Caco-2 (cell line): ENCODE results near the gene UBA6. TPM values are rescaled to one million over a fixed set of nuclear protein-coding genes. Genes with fewer than 3 reads are reported as not detected.

Source experiments
- BruUV-seq: library from RNA; stranded (reverse); fragments of 400-500 nt; replicated peaks from 2 replicates; lab custom pipeline; 2021; lab: Mats Ljungman, UMichigan
- CTCF ChIA-PET: fragments of 300-600 bp; sonication (Branson Sonifier 250); formaldehyde crosslinking; loops from one replicate; lab custom pipeline; 2022; ENCODE audit warnings: antibody characterized with exemption; lab: Charles Lee
- POLR2A ChIA-PET: fragments of 300-600 bp; sonication (Branson Sonifier 250); formaldehyde crosslinking; loops from one replicate; lab custom pipeline; 2022; ENCODE audit warnings: antibody characterized with exemption; lab: Charles Lee
- DNase-seq, 2 experiments: peaks; one replicate each; pipeline versions ENCODE4 v3.0.0 to v3.0.0-alpha.2; 2020 to 2022
- H3K27me3 ChIP-seq: replicated peaks from 2 replicates; pipeline ENCODE4 v1.6.0; 2011; ENCODE audit warnings: low read length; ENCODE audit not compliant: control insufficient read depth, insufficient read depth
- H3K36me3 ChIP-seq: 2 replicates; pipeline ENCODE4 v1.5.1; 2011; ENCODE audit warnings: low read length; ENCODE audit not compliant: control insufficient read depth, insufficient read depth
- H3K4me1 ChIP-seq: fragments of 250-450 bp; sonication (Bioruptor Pico); 2 replicates; pipeline ENCODE4 v1.5.1; 2020; ENCODE audit warnings: mild to moderate bottlenecking
- H3K4me3 ChIP-seq: 2 replicates; pipeline ENCODE4 v1.5.1; 2011; ENCODE audit warnings: low read depth, mild to moderate bottlenecking, control low read depth, low read length
- H3K9me3 ChIP-seq: fragments of 250-450 bp; sonication (Bioruptor Pico); 2 replicates; pipeline ENCODE4 v1.5.1; 2020; ENCODE audit warnings: mild to moderate bottlenecking, moderate library complexity
- H3K27ac Mint-ChIP-seq: one replicate; pipeline ENCODE4 v1.8.0; 2022; ENCODE audit warnings: mixed read lengths; ENCODE audit not compliant: unreplicated experiment
- H3K27me3 Mint-ChIP-seq: one replicate; pipeline ENCODE4 v1.8.0; 2022; ENCODE audit warnings: mixed read lengths; ENCODE audit not compliant: insufficient read depth, unreplicated experiment
- H3K36me3 Mint-ChIP-seq: one replicate; pipeline ENCODE4 v1.8.0; 2022; ENCODE audit warnings: mild to moderate bottlenecking, mixed read lengths; ENCODE audit not compliant: insufficient read depth, unreplicated experiment
- H3K4me1 Mint-ChIP-seq: one replicate; pipeline ENCODE4 v1.8.0; 2022; ENCODE audit warnings: low read depth, mixed read lengths; ENCODE audit not compliant: unreplicated experiment
- H3K4me3 Mint-ChIP-seq: one replicate; pipeline ENCODE4 v1.8.0; 2022; ENCODE audit warnings: mild to moderate bottlenecking, moderate library complexity, mixed read lengths; ENCODE audit not compliant: unreplicated experiment
- H3K9me3 Mint-ChIP-seq: one replicate; pipeline ENCODE4 v1.8.0; 2022; ENCODE audit warnings: mixed read lengths; ENCODE audit not compliant: unreplicated experiment
- CTCF ChIP-seq, 2 experiments: fragments of 200-600 bp in 1 of 2; IDR thresholded peaks; 1 replicate in 1 of 2; 2 replicates in 1 of 2; pipeline versions ENCODE4 v1.5.1 to v1.8.0; 2011 to 2022; ENCODE audit warnings: antibody characterized with exemption in 1 of 2, control low read depth in 1 of 2, inconsistent platforms in 1 of 2, low read depth in 1 of 2, low read length in 1 of 2, mild to moderate bottlenecking in 1 of 2, moderate library complexity in 1 of 2; ENCODE audit not compliant: insufficient read depth in 1 of 2, severe bottlenecking in 1 of 2, unreplicated experiment in 1 of 2
- intact Hi-C: fragments of 100-400 bp; cut with micrococcal nuclease; formaldehyde crosslinking; loops from one replicate; pipeline ENCODE4 v1.10.0; 2022; ENCODE audit not compliant: unreplicated experiment
- total RNA-seq: library from RNA; stranded (reverse); gene quantifications from 2 replicates; pipeline ENCODE4 v1.2.3, GENCODE V29; 2022

Gene UBA6
- total RNA-seq, 1 experiment from 2014 or later = 74.6 TPM

- intact Hi-C loops = no loop called here
- Mint-ChIP-seq H3K4me3 (no peak overlapping the region), H3K4me1 (peaks cover 11% of the 10 kb centered on the region), H3K9me3 (no peaks in the 10 kb centered on the region), H3K36me3 (peaks cover 18% of the 10 kb centered on the region), H3K27ac (no peak overlapping the region), H3K27me3 (no peaks in the 10 kb centered on the region)
- no peak overlapping the region for H3K4me3 ChIP-seq
- no peak for TF ChIP-seq CTCF (IDR thresholded peaks at IDR 0.05; ENCODE audit: insufficient read depth in 1 of 2, low read depth in 1 of 2, low read length in 1 of 2, severe bottlenecking in 1 of 2, unreplicated experiment in 1 of 2)
- no peaks in the 10 kb centered on the region for H3K27me3 ChIP-seq
- no peaks in the 10 kb centered on the region for H3K4me1 ChIP-seq
- POLR2A ChIA-PET = no interaction called here
- no peaks in the 10 kb centered on the region for H3K9me3 ChIP-seq
- no peak for DNase-seq
- no TSS peak for BruUV-seq
- H3K36me3 ChIP-seq = no peaks in the 10 kb centered on the region
- CTCF ChIA-PET = no interaction called here
Observed at GRCh38 chr4:67685532-67685859, 15.5 kb downstream of the UBA6 start.

- H3K27me3 ChIP-seq = no peaks in the 10 kb centered on the region
- Mint-ChIP-seq H3K27ac (no peak overlapping the region), H3K27me3 (no peaks in the 10 kb centered on the region), H3K4me3 (no peak overlapping the region), H3K4me1 (peaks cover 11% of the 10 kb centered on the region), H3K9me3 (no peaks in the 10 kb centered on the region), H3K36me3 (peaks cover 14% of the 10 kb centered on the region)
- POLR2A ChIA-PET = no interaction called here
- H3K36me3 ChIP-seq = no peaks in the 10 kb centered on the region
- no TSS peak for BruUV-seq
- DNase-seq = no peak
- no peaks in the 10 kb centered on the region for H3K4me1 ChIP-seq
- H3K9me3 ChIP-seq = no peaks in the 10 kb centered on the region
- CTCF ChIA-PET = no interaction called here
- no peak overlapping the region for H3K4me3 ChIP-seq
- TF ChIP-seq CTCF (IDR thresholded peaks at IDR 0.05; ENCODE audit: insufficient read depth in 1 of 2, low read depth in 1 of 2, low read length in 1 of 2, severe bottlenecking in 1 of 2, unreplicated experiment in 1 of 2) = no peak
- intact Hi-C loops = no loop called here
Observed at GRCh38 chr4:67684839-67685531, 16.0 kb downstream of the UBA6 start.

GRCh38 chr4:67682266-67682665 is 18.7 kb downstream of the UBA6 start:
- CTCF ChIA-PET = no interaction called here
- H3K9me3 Mint-ChIP-seq = no peaks in the 10 kb centered on the region
- no peaks in the 10 kb centered on the region for H3K36me3 ChIP-seq

More at GRCh38 chr4:67682266-67682665, 18.7 kb downstream of the UBA6 start:
- Histone ChIP-seq H3K4me3 (no peak overlapping the region), H3K9me3 (no peaks in the 10 kb centered on the region), H3K27me3 (no peaks in the 10 kb centered on the region), H3K4me1 (no peaks in the 10 kb centered on the region)
- Mint-ChIP-seq H3K36me3 (peaks cover 22% of the 10 kb centered on the region), H3K4me3 (no peak overlapping the region), H3K27ac (no peak overlapping the region), H3K4me1 (peaks cover 5% of the 10 kb centered on the region), H3K27me3 (no peaks in the 10 kb centered on the region)
- no peak for DNase-seq
- intact Hi-C loops = no loop called here
- no peak for TF ChIP-seq CTCF (IDR thresholded peaks at IDR 0.05; ENCODE audit: insufficient read depth in 1 of 2, low read depth in 1 of 2, low read length in 1 of 2, severe bottlenecking in 1 of 2, unreplicated experiment in 1 of 2)
- BruUV-seq = no TSS peak
- POLR2A ChIA-PET = no interaction called here
